Activated CD4-positive, alpha-beta T cell treated with anti-CD3 and anti-CD28 coated beads, Interleukin-2, amount 50 U/mL, for 1 hour (primary cell): Measurements from ENCODE around the gene FXYD1.
"Not testable (repeated sequence)": the region's sequence is repeated elsewhere in the genome, so short reads cannot be mapped to it uniquely, and the experiment has no call there.

Experiments
- DNase-seq: peaks from one replicate; pipeline ENCODE4 v3.0.0-alpha.2; 2020

FXYD1 gene

DNA sequence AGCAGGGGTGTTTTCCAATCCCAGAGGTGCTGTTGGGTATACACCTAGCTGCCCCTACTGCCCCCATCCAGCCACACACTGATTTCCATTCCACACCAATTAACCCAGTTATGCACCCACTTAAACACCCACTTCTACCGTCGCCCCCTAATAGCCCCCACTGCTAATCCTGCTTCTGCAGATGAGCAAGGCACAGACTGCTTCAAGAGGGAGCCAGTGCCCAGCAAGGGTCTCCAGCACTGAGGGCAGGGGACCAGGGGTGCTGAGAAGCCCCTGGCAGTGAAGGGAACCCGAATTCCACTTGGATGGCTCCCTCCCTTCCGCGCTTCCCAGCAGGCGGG is 5.6 kb downstream of the FXYD1 start:
- DNase-seq = no peak

DNA sequence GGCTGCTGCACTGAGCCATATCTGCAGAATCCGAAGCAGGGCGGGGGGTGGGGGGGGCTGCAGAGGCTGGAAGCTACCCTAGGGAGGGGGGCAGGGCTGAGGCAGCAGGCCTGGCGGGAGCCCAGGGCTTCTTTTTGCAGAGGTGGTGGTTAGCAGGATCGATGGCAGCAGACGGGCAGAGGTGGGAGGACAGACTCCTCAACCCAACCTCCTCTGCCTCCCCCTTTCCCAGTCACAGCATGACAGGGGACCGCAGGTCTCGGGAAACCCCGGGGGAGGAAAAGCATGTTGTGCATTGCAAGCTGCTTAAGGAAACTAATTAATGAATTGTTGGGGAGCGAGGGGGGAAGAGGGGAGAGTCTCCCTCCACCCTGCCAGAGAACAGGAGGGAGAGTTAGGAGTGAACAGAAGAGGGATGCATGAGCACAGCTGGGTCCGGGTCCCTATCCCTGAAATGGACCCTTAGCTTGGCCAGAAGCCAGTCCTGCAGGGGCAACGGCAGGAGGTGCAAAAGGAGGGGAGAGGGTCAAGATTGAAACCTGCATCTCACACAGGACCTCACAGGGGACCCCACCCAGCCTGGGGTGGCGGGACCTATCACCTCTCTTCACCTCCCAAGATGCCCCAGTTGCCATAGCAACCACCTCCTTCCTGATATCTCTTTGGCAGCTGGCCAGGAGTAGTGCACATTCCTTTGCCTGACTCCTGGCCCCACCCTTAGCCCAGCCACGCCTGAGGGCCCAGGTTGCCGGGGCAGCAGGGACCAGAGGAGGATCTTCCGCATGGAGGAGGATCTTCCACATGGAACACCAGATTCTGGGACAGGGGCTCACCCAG is 6.2 kb downstream of the FXYD1 start:
- no peak for DNase-seq

DNA sequence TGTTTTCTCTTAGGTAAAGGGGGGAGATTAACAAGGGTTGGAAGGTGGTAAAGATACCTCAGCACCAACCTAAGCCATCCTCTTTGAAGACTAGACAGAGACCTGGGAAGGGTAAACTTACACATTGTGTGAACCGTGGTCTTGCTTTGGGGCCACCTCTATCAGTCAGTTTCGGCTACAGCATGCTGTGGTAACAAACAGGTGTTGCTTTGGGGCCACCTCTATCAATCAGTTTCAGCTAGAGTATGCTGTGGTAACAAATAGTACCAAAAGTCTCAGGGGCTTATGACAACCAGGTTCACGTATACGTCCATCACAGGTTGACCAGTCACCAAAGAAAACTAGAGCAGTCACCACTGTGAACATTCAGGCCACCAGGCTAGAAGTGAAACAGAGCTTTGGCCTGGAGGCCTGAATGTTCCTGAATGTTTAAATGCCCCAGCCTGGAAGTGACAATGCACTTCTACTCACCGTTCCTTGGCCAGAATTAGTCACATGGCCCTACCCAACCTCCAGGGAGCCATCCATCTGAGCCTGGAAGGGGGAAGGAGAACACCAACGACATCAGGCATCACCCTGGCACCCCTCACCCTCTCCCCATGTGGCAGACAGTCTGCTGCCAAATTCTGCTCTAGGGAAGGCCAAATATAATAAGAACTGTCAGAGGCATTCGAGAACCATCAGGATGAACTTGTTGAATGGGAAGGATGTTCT is 8.3 kb downstream of the FXYD1 start:
- DNase-seq = no peak

DNA sequence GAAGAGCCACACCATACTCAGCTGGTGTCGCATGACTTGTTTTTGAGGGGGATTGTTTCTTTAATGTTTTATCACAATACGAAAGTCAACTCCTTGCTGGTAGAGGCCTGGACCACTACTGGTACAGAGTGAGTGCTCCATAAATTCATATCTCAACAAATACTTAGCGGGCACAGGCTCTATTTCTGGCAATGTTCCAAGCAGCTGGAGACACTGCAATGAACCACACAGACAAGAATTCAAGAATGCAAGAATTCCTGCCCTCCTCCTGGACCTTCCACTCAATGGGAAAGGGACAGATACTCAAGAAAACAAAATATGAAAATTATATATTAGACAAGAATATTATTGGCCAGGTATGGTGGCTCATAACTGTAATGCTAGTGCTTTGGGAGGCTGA is 10.8 kb downstream of the FXYD1 start:
- DNase-seq = no peak

DNA sequence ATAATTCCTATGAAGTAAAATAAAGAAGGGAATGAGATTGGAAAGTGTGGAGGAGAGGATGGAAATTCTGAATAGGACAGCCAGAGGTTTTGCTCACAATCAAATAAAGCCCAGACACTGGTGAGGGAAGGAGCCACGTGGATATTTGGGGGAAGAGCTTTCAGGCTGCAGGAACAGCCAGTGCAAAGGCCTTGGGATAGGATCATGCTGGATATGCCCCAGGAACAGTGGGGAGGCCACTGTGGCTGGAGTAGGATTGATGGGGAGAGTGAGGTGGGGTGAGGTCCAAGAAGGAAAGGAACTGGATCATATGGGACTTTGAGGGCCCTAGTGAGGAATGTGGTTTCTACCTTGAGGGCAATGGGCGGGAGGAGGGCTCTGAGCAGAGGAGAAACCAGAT is 11.8 kb downstream of the FXYD1 start:
- no peak for DNase-seq

DNA sequence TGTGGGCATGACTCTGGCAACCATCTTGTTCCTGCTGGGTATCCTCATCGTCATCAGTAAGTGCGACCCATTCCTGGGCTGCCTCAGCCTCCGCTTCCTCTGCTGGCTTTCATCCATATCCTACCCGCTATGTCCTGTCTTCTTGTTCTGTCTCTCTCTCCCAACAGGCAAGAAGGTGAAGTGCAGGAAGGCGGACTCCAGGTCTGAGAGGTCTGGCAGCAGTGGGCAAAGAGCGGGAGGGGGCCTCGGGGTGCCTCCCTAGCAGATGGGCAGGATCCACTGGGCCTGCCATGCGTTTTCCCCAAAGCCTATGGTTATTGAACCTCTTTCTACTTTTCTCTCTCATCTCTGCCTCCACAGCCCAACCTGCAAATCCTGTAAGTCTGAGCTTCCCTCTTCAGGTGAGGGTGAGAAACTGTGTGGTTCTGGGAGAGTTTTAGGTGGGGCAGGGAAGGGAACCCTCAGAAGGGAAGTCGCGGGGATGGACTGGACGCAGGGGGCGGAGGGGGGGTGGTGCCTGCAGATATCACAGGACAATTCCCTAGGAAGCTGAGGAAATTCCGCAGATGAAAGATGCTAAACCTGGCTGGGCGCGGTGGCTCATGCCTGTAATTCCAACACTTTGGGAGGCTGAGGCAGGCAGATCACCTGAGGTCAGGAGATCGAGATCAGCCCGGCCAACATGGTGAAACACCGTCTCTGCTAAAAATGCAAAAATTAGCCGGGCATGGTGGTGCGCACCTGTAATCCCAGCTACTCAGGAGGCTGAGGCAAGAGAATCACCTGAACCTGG is 12.8 kb downstream of the FXYD1 start:
- DNase-seq = no peak

DNA sequence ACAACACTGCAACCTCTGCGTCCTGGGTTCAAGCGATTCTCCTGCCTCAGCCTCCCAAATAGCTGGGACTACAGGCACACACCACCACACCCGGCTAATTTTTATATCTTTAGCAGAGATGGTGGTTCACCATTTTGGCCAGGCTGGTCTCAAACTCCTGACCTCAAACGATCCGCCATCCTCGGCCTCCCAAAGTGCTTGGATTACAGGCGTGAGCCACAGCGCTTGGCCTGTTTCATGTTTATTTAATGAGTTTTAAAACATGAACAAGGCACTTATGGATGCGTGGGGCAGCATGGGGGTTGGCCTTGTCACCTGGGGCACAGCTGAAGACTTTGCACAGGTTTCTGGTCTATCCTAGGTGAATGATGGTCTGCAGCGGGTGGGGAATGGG is 14.5 kb downstream of the FXYD1 start:
- DNase-seq = not testable (repeated sequence)

DNA sequence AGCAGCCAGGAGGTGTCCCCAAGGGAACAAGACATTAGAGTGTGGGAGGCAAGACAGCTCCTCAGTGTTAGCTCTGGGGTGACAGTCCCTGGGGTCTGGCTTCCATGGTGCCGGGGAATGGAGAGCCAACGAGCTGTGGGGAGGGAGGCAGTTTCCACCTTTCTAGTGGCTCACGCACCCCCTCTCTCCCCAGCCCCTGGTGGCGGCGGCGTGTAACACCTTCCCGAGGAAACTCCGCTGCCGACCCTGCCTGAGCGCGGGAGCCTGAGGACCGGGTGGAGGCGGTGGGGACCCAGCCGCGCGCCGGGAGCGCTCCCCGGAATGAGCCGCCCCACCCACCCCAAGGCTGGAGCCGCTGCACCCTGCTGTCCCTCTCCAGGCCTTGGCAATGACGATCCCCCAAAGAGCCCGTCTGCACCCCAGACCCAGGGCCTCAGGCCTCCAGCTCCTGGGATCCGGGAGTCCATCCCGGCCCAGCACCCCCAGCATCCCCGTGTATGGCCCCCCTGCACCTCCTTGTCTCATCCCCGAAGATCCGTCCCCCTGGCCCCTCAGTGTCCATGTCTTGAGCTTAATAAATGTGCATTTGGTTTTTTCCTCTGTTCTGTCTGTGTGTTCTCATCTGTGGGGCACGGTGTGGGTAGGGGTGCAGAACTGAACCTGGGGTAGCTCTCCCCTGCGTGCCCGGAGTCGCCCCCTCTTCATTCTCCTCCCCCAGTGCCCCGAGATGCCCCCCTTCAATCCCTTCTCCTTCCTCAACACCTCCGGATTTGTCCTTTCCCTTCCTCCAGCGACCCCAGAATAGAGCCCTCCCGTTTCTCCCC is 15.3 kb downstream of the FXYD1 start:
- peak; percentile 78 for DNase-seq

DNA sequence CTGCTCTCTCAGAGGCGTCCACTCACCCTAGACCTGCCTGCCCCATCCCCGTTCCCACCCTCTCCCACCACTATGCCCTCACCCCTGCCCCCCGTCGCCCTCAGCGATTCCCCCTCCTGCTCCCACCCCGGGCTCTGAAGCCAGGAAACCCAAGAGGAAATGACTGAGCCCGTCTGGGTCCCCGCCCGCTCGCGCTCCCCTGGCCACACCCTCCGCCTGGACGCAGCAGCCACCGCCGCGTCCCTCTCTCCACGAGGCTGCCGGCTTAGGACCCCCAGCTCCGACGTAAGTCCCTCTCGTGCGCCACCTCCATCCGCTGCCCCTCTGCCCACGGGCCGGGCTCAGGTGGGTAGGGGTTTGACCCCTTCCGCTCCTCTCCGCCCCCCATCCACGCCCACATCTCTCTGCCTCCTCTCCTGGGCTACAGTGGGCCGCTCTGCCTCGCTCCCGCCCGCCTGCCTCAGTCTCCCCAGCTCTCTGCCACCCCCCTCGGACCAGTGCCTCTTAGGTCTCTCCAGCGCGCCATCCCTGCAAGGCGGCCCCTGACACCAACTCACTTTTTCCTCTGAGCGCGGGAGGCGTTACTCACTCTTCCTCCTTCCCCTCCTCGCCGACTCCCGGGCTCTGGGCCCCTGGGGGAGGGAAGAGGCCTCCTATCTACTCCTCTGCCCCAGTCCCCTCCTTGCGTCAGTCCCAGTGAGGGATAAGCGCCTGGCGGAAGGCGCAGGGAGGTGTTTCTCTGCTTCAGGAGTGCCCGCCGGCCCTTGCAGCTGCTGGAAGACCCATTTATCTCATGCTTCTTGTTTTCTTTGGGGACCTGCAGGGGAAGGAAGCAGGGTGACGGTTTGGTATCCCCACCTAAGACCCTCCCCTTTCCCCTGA is 16.1 kb downstream of the FXYD1 start, which contains the start of gene FXYD5:
Gene FXYD5 (plus strand): TSS at position 211 of the 882 bp plus-strand sequence. CDS start 816 bp downstream, outside the sequence.
- peak; percentile 79 for DNase-seq

DNA sequence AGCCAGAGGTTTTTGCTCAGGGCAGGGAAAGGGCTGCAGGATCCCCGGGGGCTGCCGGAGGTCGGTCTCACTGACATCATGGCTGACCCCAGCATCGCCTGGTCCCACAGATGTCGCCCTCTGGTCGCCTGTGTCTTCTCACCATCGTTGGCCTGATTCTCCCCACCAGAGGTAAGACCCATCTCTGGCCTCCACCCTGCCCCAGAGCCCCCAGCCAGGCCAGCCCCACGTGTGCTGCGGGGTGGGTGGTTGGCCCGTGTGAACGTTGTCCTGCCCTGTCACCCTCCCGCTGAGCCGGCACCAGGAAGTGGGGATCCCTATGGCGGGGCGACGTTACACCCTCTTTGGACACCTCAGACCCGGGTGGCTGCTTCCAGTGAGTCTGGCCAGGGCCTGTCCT is 16.8 kb downstream of the FXYD1 start:
- DNase-seq = no peak

DNA sequence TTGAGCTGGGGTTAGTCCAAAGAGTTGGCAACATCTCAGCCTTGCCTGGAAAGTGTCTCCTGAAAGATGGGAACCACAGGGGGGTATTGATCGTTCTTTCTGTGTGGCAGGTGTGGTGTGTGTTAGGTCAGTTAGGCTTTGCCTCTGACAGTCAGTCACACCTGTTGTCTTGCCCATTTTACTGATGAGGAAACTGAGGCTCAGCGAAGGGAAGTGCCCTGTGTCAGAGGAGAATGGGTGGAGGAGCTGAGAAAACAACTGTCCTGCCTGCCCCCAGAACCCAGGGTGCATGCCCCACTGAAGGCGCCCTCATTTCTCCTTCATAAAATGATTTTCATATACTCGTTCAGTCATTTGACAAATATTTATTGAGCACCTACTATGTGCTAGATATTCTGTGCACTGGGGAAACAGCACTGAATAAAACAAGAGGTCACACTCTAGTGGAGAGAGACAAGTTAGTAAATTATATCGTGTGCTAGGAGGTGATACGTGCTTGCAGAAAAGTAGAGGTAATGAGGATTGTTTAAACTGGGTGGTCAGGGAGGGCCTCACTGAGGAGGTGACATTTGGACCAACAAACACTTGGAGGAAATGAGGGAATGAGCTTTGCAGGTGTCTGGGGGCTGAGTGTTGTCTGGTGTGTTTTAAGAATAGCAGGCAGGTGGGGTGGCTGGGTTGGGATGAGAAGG is 17.5 kb downstream of the FXYD1 start:
- no peak for DNase-seq

DNA sequence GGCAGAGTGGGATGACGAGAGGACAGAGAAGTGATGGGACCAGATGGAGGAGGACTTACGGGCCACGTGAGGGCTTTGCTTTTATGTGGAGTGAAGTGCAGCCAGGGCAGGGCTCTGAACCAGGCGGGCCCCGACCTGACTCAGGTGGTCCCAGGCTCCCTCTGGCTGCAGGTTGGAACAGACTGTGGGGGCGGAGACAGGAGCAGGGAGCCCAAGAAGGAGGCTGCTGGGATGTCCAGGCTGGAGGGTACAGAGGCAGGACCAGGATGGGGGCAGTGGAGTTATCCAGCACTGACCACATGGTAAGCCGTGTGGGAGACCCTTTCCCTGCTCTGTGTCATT is 18.0 kb downstream of the FXYD1 start:
- no peak for DNase-seq

DNA sequence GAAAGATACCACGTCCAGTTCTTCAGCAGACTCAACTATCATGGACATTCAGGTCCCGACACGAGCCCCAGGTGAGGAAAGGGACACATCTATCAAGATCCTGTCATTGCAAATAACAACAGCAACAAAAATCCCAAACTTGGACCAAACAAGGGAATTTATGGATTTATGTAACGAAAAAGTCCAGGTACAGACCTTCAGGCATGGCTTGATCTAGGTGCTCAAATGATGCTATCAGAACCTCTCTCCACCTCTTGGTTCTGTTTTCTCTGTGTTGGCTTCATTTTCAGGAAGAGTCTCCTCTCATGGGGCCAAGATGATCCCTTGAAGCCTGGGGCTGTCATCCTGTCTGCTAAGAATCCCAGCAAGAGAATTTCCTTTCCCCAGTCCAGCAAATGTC is 18.8 kb downstream of the FXYD1 start:
- no peak for DNase-seq

DNA sequence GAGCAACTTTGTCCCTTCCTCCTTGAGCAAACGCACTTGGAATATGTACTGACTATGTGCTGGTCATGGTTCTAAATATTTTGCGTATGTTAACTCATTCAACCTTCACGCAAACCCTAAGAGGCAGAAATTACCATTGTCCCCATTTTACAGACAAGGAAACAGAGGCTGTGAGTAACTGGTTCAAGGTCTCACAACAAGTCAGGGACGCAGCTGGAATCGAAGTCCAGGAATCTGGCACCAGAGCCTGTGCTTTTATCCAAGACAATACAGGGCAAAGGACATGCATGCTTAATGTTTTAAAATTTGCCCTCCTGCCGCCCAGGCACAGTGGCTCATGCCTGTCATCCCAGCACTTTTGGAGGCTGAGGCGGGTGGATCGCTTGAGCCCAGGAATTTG is 21.0 kb downstream of the FXYD1 start:
- DNase-seq = no peak

DNA sequence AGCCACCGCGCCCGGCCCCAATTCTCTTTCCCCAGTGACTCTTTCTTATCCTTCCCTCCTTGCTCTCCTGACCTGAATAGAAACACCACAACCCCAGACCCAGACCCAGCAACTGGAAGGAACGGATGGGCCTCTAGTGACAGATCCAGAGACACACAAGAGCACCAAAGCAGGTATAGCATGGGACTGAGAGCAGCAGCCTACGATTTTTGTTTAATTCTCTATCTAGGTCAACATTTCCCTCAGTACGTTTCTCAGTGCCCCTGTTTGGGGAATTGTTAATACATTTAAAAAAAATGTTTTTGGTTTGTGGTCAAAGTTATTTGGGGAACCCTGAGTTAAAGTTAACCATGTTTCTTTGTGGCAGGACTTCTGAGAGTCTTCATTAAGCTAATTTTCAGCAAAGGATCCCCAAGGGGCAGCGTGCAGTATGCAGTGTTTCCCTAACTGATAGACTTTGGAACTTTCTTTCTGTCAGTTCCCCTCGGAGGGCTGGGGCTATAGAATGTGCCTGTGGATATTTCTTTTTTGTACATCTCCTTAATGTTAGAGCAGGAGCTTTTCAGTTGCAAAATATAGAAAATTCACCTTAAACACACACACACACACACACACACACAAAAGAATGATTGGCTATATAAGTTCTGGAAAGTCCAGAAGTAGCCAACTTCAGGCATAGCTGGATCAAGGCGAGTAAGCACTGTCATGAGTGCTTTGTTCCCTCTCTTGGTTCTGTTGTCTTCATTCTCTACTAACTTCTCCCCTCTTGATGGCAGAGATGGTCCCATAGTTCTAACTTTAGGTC is 22.2 kb downstream of the FXYD1 start:
- no peak for DNase-seq

DNA sequence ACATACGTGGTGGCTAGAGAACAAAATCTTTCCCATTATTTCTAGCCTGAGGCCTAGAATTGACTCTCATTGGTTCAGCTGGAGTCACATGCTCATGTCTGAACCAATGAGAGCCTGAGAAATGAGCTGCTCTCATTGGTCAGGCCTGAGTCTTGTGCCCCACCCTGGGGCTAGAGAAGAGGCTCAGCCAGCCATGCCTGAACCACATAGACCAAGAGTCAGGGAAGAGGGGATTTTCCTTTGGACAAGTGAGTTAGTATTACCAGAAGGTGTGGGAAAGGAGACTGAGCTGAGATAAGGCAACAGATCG is 22.8 kb downstream of the FXYD1 start:
- no peak for DNase-seq

DNA sequence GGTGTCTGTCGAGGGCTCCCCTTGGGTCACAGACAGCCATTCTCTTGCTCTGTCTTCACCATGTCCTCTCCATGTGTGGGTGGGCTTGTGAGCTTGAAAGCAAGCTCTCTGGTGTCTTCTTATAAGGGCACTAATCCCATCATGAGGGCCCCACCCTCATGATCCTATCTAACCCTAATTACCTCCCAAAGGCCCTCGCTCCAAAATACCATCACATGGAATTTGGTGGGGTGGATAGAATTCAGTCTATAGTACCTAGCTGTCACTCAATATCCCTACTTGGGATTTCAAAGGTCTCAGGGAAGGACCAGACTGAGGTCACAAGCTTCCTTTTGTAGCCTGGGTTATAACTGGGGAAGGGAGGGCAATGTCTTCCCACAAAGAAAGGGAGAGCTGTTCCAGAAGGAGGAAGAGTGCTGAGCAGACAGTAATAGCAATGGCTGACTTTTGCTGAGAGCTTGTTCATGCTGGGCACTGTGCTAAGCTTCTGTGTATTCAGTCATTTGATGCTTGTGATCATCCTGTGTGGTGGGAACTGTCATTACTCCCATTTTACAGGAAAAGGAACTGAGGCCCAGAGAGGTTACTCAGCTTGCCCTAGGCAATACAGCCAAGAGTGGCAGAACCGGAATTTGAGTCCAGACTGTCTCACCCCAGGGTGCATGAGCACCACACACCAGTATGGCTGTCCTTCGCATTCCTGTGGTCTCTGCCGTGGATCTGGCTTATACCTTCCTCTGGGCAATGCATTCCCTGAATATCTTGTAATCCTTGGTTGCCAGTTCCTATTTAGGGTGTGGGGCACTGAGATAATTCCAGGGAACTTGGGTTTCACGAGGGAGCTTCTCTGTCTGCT is 24.1 kb downstream of the FXYD1 start:
- DNase-seq = no peak

DNA sequence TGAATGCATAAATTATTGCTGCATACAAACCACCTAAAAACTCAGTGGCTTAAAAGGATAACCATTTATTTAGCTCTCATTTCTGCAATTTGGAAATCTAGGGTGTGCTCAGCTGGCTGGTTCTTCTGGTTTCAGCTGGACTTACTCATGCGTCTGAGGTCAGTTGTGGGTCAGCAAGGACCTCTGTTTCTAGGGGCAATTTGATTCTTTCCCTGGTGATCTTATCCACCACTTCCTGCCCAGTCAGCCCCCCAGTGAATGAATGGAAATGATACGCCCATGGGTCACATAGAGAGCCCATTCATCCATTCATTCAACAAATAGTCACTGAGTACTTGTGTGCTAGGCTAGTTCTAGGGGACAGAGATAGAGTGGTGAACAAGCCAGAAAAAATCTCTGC is 25.8 kb downstream of the FXYD1 start:
- no peak for DNase-seq
